Transverse colon (tissue), 4 donors: ENCODE measurements around the gene NEK9. TPM values are rescaled to one million over a fixed set of nuclear protein-coding genes. Genes with fewer than 3 reads are reported as not detected.

Experiments
- DNase-seq: peaks from one replicate; pipeline ENCODE4 v3.0.0-alpha.2; 2019
- H3K27ac ChIP-seq, 4 donors: fragments of 200-600 bp; sonication (generic); 2 replicates each; pipeline ENCODE4 v1.5.1; 2016 to 2018; ENCODE audit warnings: inconsistent platforms in 4 of 4
- H3K27me3 ChIP-seq: fragments of 200-600 bp; sonication (generic); 2 replicates; pipeline ENCODE4 v1.5.1; 2017; ENCODE audit warnings: inconsistent platforms
- H3K36me3 ChIP-seq, 4 donors: fragments of 200-600 bp; sonication (generic); 2 replicates each; pipeline ENCODE4 v1.5.1; 2017 to 2019; ENCODE audit warnings: inconsistent platforms in 4 of 4
- H3K4me1 ChIP-seq, 4 donors: fragments of 200-600 bp; sonication (generic); 2 replicates each; pipeline ENCODE4 v1.5.1; 2017 to 2020; ENCODE audit warnings: inconsistent platforms in 4 of 4
- H3K4me3 ChIP-seq, 4 donors: fragments of 200-600 bp; sonication (generic); 1 replicate in 1 of 4; 2 replicates in 3 of 4; pipeline versions ENCODE4 v1.5.1 to v1.6.1; 2017 to 2019; ENCODE audit warnings: inconsistent platforms in 4 of 4
- H3K9me3 ChIP-seq, 2 donors: fragments of 200-600 bp; sonication (generic); 2 replicates each; pipeline ENCODE4 v1.5.1; 2017 to 2019; ENCODE audit warnings: inconsistent platforms in 2 of 2
- CTCF ChIP-seq, 5 experiments: fragments of 200-600 bp in 3 of 5; fragments of 450-650 bp in 2 of 5; sonication (generic) in 3 of 5; IDR thresholded peaks; 1 replicate in 2 of 5; 2 replicates in 3 of 5; pipeline ENCODE4 v1.5.1; 2016 to 2017; ENCODE audit warnings: antibody characterized with exemption in 5 of 5, inconsistent platforms in 3 of 5, mild to moderate bottlenecking in 2 of 5, moderate library complexity in 1 of 5
- EP300 ChIP-seq: sonication (generic); formaldehyde crosslinking; IDR thresholded peaks from one replicate; pipeline ENCODE4 v1.6.1; 2017; ENCODE audit warnings: antibody characterized with exemption, low read depth
- POLR2A ChIP-seq: fragments of 450-650 bp; IDR thresholded peaks from one replicate; pipeline ENCODE4 v1.6.1; 2016; ENCODE audit warnings: antibody characterized with exemption, mild to moderate bottlenecking, moderate library complexity
- POLR2AphosphoS5 ChIP-seq, 3 donors: sonication (generic); formaldehyde crosslinking; IDR thresholded peaks; one replicate each; pipeline ENCODE4 v1.6.1; 2016; ENCODE audit warnings: antibody characterized with exemption in 3 of 3
- WGBS, 2 donors: methylation state at CpG; one replicate each; pipeline ENCODE4 v1.1.5; 2018; ENCODE audit warnings: low coverage in 1 of 2; 5-methylcytosine and 5-hydroxymethylcytosine counted together
- in situ Hi-C, 4 donors: fragments of 200-750 bp; cut with MboI; loops; one replicate each; pipeline versions ENCODE4 v1.15.0 to v1.15.1; 2017; ENCODE audit warnings: low sequenced_read_pairs in 3 of 4, low pct_ligation_motif_present in 1 of 4, low pct_unique_long_range_greater_than_20kb in 1 of 4
- intact Hi-C: fragments of 100-400 bp; cut with DNase I; formaldehyde crosslinking; loops from one replicate; pipeline ENCODE4 v1.15.1; 2023; ENCODE audit warnings: low total_unique reads
- total RNA-seq, 4 donors: library from RNA; depleted of rRNA; stranded (reverse); fragments of >200 nt; gene quantifications; one replicate each; pipeline ENCODE4 v1.1.0, GENCODE V29; 2016

NEK9 gene
- total RNA-seq, 4 donors from 2014 or later, result 24.4 to 121 (median 53.4) TPM

- TF ChIP-seq POLR2AphosphoS5 (IDR thresholded peaks at IDR 0.05), result no peak
- TF ChIP-seq EP300, result no peak
- no peak for TF ChIP-seq CTCF (IDR thresholded peaks at IDR 0.05)
- no peak for TF ChIP-seq POLR2A
- in situ Hi-C loops, result loop anchor here in 2 of 4 donors (25.0 kb wide), 1 partner anchor 361 kb away; no protein-coding TSS in a partner anchor
- no peak for DNase-seq
- intact Hi-C loops, result no loop called here
- Histone ChIP-seq H3K36me3 (no peaks in the 10 kb centered on the region), H3K4me1 (peaks cover 19 to 47% (median 27%) of the 10 kb centered on the region in 4 donors), H3K27me3 (no peaks in the 10 kb centered on the region), H3K4me3 (peak overlapping the region; percentile 52 to 80 (median 64)), H3K9me3 (no peaks in the 10 kb centered on the region), H3K27ac (peak overlapping the region; percentile 95 to 97 (median 96))
- 1 to 5% methylated on average over 6 of the region's 6 CpGs for WGBS, 2 donors
Observed at GRCh38 chr14:75126121-75126544, 715 bp downstream of the NEK9 start.

- Histone ChIP-seq H3K4me1 (peaks cover 19 to 47% (median 27%) of the 10 kb centered on the region in 4 donors), H3K27me3 (no peaks in the 10 kb centered on the region), H3K4me3 (peak overlapping the region in 1 of 4 donors; percentile 80), H3K36me3 (peaks cover 0 to 2% (median 0%) of the 10 kb centered on the region in 4 donors), H3K27ac (peak overlapping the region in 3 of 4 donors; percentile 95 to 97 (median 96)), H3K9me3 (no peaks in the 10 kb centered on the region)
- no peak for DNase-seq
- no peak for TF ChIP-seq POLR2A
- no peak for TF ChIP-seq CTCF (IDR thresholded peaks at IDR 0.05)
- no peak for TF ChIP-seq EP300
- TF ChIP-seq POLR2AphosphoS5 (IDR thresholded peaks at IDR 0.05), result no peak
- in situ Hi-C loops, result loop anchor here in 2 of 4 donors (25.0 kb wide), 1 partner anchor 362 kb away; no protein-coding TSS in a partner anchor
- WGBS, 2 donors, result 58 to 59% methylated on average over 4 to 5 of the region's 5 CpGs
- intact Hi-C loops, result no loop called here
Observed at GRCh38 chr14:75125617-75126016, 1.2 kb downstream of the NEK9 start.

- Histone ChIP-seq H3K4me3 (no peak overlapping the region), H3K27ac (peak overlapping the region in 1 of 4 donors; percentile 7), H3K4me1 (peaks cover 19 to 47% (median 27%) of the 10 kb centered on the region in 4 donors), H3K27me3 (no peaks in the 10 kb centered on the region), H3K36me3 (peaks cover 0 to 13% (median 5%) of the 10 kb centered on the region in 4 donors), H3K9me3 (no peaks in the 10 kb centered on the region)
- peak; percentile 19 for DNase-seq
- intact Hi-C loops (no loop called here), in situ Hi-C loops (loop anchor here in 1 of 4 donors (25.0 kb wide), 1 partner anchor 363 kb away; no protein-coding TSS in a partner anchor)
- 24 to 37% methylated on average over 7 of the region's 7 CpGs for WGBS, 2 donors
- TF ChIP-seq CTCF (IDR thresholded peaks at IDR 0.05) (no peak), POLR2AphosphoS5 (IDR thresholded peaks at IDR 0.05) (no peak), EP300 (no peak), POLR2A (no peak)
Observed at GRCh38 chr14:75123991-75124390, 2.9 kb downstream of the NEK9 start.

GRCh38 chr14:75121552-75121951 is 5.3 kb downstream of the NEK9 start:
- in situ Hi-C loops, result loop anchor here in 1 of 4 donors (25.0 kb wide), 1 partner anchor 366 kb away; no protein-coding TSS in a partner anchor
- no peak overlapping the region for H3K4me3 ChIP-seq

More at GRCh38 chr14:75121552-75121951, 5.3 kb downstream of the NEK9 start:
- no peak overlapping the region for H3K27ac ChIP-seq
- H3K27me3 ChIP-seq, result no peaks in the 10 kb centered on the region
- H3K9me3 ChIP-seq, result no peaks in the 10 kb centered on the region
- TF ChIP-seq CTCF (IDR thresholded peaks at IDR 0.05) (no peak), EP300 (no peak), POLR2AphosphoS5 (IDR thresholded peaks at IDR 0.05) (no peak), POLR2A (no peak)
- peaks cover 8 to 30% (median 12%) of the 10 kb centered on the region in 4 donors for H3K4me1 ChIP-seq
- H3K36me3 ChIP-seq, result peaks cover 0 to 33% (median 14%) of the 10 kb centered on the region in 4 donors
- intact Hi-C loops, result no loop called here
- no peak for DNase-seq
- 96 to 98% methylated on average over 5 to 7 of the region's 7 CpGs for WGBS, 2 donors
